Measurements from ENCODE around the gene UHRF1.
A peak's percentile ranks its signal among the peaks of the same experiment; 100 is the strongest.
"Not testable (repeated sequence)": the region's sequence is repeated elsewhere in the genome, so short reads cannot be mapped to it uniquely, and the experiment has no call there.

UHRF1 gene

DNA sequence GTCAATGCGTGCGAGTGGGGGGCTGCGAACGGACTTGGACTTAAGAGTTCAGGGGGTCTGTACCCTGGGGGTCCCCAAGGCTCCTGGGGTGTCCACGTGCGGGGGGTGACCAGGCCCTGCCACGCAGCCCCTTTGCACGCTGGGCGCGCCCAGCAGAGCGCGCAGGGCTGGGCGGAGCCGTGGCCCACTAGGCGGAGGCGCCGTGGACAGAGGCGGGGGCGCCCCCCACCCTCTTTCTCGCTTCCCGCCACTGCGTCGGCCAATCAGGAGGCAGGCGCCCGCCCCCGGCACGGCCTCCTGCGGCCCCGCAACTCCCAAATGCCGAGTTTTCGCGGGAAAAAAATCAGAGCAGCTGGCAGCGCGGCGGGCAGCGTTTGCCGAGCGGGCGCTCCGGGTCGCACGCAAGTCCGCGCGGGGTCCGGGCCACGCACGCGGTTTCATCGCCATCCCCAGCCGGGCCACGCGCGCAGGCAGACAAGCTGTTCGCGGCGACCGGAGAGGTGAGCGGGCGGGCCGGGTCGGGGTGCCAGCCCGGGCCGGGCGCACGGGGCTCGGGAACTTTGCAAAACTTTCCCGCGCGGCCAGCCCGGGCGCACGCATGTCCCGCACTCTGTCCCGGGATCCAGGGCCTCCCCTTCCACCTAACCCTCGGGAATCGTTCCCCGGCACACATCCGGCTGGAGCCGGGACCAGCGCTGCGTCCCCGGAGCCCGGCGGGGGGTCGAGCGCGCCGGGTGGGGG is at the start of gene UHRF1:
UHRF1 (plus strand) TSS at position 346 of the 741 bp plus-strand sequence. CDS start 1,385 bp downstream, outside the sequence.
- DNase-seq (ENCODE audit: low read depth): no peak

DNA sequence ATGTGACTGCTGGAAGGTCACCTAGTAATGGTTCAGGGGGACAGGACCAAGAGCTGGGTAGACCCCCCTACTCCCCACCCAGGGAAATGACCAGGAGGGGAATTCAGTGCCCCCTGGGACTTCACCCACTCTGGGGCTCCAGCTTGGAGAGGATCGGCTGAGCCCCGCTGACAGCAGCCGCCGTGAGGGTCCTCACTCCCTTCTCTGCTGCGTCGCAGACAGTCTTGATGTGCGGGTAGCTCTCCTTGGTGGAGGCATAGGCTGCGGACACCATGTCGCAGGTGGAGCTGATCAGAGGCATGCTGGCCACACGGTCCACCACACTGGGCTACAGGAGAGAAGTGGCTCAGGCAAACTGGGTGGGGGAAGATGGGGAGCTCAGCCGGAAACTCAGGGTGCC is 49.6 kb upstream of the UHRF1 start:
- no peak for DNase-seq (ENCODE audit: low read depth)

DNA sequence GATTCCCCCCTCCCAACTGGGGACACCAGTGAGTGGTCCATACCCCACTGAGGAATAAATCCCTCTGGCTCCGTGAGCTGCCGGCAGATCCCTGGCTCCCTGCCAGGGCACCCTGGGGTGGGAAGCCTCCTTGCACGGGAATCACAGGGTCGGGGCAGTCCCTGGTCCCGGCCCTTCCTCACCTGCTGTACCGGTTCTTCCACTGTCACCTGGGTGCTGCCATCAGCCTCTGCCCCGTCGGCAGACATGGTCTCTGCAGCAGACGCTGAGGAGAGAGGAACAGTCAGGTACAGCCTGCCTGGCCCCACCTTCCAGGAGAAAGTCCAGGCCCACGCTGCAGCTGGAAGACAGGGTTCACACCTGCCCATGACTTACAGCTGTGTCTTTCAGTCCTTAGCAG is 48.2 kb upstream of the UHRF1 start:
- no peak for DNase-seq (ENCODE audit: low read depth)

DNA sequence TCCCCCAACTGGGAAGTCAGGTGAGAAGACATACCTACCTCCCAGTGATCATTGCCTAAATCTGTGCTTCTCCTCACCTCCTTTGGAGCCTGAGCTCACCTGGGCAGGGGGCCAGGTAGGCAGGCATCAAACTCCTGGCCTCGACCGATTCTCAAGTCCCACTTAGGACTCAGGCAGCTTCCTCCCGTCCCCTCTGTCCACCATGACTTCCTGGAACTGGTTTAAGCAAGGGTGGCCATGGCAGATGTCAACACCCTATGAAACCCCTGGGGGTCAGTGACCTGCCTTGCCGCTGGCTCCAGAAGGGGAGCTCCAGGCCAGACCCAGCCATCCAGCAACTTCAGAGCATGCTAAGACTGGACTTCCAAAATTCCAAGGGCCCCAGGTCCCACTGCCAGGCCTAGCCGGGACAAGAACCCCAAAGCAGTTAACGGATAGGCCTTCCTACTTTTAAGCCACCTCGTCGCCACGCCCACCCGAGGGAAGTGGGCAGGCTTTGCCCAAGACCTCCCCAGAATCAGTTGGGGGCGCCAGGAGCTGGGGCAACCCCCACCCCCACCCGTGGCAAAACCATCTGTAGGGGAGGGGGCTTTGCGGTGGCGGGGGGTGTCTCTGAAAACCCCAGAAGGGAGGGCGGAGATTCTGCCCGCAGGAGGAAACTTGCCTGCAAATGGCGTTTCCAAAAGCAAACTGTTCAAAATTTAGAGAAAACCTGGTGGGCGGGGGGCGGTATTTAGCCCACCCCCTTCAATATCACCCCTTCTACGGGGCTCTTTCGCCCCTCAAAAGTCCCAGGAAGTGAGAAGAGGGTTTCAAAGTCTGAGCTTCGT is 42.5 kb upstream of the UHRF1 start:
- peak; percentile 13 for DNase-seq (ENCODE audit: low read depth)

DNA sequence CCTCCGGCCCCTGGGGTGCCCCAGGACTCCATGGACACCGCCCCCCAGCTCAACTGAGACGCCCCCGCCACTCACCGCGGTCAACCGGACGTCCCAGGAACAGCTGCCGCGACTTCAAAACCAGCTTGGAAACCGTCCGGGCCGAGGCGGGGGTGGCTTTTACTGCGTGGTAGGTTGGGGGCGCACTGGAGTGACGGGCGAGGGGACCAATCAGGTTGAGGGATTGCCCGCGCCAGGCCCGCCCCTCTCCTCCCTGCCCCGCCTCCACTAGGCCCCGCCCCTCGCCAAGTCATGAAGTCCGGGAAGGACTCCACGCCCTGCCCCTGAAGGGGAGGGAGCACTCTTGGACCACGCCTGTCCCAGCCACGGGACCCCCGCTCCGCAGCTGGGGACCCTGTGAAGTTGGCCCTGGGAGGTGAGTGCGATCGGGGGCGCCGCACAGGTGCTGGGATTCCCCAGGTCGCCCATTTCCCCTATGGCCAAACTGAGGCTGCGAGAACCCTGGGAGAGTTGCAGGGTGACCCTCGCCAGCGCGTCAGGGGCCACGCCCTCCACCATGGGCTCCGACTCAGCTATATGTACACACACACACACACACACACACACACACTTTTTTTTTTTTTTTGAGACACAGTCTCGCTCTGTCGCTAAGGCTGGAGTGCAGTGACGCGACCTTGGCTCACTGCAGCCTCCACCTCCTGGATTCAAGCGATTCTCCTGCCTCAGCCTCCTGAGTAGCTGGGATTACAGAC is 41.6 kb upstream of the UHRF1 start, which contains the start of gene PLIN3:
PLIN3 (minus strand) TSS at position 134 of the 752 bp plus-strand sequence. CDS start 6,273 bp downstream, outside the sequence.
- peak; percentile 78 for DNase-seq (ENCODE audit: low read depth)

DNA sequence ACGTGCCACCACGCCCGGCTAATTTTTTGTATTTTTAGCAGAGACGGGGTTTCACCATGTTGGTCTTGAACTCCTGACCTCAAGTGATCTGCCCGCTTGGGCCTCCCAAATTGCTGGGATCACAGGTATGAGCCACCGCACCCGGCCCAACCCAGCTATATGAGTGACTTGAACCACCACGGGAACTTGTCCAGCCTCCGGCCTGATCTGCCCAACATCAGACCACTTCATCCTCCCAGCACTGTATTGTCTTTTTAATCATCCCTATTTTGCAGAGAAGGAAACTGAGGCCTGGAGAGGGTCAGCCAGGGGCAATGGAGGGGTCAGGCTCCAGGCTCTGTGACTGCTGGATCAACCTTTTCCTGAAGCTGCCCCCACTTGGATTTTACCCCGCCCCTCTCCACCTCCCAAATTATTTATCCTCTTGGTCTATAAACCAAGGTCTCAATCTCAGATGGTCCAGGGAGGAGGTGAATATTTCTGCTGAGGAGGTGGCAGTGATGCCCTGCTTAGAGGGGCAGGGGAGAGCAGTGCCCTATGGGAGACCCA is 40.9 kb upstream of the UHRF1 start:
- no peak for DNase-seq (ENCODE audit: low read depth)

DNA sequence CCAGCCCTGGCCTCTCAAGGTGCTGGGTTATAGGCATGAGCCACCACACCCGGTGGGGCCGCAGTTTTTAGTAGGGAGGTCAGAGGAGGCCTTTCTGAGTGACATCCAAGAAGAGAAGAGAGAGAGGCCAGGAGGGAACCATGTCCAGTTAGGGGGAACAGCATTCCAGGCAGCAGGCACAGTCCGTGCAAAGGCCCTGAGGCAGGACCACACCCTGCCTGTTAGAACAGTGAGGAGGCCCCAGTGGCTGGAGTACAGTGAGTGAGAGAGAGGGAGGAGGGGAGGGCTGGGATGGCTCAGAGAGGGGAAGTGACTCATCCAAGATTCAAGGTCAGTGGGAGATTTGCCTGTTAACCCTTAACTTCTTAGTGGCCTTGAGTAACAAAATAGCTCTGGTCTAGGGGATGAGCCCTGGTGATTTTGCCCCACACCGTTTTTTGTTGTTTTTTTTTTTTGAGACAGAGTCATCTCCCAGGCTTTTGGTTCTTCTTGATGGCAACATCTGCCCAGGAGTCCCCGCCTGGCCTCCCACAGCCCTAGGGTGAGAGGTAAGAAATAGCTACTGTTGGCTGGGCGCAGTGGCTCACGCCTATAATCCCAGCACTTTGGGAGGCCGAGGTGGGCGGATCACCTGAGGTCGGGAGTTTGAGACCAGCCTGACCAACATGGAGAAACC is 39.1 kb upstream of the UHRF1 start:
- no peak for DNase-seq (ENCODE audit: low read depth)

DNA sequence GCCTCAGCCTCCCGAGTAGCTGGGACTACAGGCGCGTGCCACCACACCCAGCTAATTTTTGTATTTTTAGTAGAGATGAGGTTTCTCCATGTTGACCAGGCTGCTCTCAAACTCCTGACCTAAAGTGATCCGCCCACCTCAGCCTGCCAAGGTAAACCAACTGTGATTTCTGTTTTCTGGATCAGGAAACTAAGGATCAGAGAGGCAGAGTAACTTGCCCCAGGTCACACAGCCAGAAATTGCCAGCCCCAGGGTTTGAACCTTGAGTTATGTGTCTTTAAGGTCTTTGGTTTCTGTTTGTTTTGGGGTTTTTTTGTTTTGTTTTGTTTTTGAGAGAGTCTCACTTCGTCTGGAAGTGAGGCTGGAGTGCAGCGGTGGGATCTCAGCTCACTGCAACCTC is 37.6 kb upstream of the UHRF1 start:
- no peak for DNase-seq (ENCODE audit: low read depth)

DNA sequence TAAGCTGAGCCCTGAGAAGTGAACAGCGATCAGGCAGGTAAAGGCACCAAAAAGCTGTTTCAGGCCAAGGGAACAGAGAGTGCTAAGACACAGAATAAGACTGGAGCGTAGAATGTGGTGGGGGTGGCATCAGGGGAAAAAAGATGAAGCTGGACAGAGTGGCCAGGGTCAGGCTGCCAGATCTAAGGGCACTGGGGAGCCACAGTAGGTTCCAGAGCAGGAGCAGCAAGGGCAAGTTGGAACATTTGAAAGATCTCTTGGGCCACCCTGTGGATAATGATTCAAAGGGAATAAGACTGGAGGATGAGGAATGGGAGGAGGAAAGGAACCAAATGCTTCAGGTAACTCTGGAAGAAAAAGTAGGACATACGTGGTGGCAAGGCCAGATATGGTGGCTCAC is 35.4 kb upstream of the UHRF1 start:
- no peak for DNase-seq (ENCODE audit: low read depth)

DNA sequence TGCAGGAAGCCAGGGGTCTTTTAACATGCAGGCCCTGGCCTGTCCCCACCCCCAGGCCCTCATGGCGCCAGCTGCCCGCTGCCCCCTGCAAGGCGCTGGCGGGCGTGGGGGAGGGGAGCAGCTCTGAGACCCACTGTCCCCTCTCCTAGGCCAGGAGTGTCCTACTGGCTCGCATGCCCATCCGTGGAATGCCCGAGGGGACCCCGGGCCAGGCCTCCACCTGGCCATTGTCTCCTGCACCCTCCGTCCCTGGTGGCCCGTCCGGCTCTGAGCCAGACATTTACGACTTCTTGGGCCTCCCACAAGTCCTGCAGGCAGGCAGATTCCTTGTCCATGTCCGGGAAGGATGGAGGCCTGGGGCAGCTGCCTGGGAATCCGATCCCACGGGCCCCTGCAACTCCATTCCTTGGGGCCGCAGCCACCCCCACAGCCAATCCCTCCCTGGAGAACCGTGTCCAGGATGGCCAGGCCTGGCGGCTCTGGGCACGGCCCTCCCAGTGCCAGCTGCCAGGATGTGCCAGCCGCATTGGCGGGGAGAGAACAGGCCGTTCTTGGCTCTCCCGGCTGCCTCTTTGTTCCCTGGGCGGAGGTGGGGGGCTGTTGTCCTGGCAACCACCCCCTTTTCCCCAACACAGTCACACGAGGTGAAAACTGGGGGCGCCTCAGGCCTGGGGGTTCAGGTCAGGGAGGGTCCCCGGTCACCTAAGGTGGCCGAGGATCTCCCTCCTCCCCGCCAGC is 31.4 kb upstream of the UHRF1 start:
- DNase-seq (ENCODE audit: low read depth): no peak

DNA sequence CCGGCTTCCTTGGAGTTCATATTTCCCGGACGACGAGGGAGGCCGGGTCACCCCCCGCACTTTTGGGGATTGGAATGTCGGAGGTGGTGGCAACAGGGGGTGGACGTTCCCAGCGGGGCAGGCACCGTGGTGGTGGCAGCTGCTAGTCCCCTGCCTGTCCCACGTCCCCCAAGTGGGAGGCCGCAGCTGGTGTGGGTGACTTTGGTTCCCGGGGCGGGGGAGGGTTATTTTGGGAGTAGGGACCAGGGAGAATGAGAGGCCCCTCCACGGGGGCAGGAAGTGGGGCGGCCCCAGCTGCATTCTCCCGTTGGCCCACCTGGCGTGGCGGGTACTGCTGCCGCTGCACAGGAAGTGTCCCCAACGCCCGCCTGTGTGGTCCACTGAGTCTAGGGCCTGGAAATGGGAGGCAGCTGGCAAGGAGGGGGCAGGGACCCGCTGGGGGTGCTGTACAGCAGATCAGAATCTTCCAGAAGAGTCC is 30.8 kb upstream of the UHRF1 start:
- DNase-seq (ENCODE audit: low read depth): no peak

DNA sequence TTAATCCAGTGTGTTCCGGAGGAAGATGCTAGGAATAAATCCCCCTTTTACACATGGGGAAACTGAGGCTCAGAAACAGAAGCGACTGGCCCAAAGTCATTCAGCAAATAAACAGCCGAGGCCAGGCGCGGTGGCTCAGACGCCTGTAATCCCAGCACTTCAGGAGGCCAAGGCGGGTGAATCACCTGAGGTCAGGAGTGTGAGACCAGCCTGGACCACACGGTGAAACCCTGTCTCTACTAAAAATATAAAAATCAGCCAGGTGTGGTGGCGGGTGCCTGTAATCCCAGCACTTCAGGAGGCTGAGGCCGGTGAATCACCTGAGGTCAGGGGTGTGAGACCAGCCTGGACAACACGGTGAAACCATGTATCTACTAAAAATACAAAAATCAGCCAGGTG is 30.3 kb upstream of the UHRF1 start:
- DNase-seq (ENCODE audit: low read depth): no peak

DNA sequence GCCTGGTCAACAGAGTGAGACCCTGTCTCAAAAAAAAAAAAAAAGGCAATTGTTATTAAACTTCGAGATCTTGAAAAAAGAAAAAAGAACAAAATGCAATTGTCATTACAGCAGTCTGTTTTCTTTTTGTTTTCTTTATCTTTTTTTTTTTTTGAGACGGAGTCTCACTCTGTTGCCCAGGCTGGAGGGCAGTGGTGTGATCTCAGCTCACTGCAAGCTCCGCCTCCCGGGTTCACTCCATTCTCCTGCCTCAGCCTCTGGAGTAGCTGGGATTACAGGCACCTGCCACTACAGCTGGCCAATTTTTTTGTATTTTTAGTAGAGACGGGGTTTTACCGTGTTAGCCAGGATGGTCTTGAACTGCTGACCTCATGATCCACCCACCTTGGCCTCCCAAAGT is 26.4 kb upstream of the UHRF1 start:
- DNase-seq (ENCODE audit: low read depth): not testable (repeated sequence)

DNA sequence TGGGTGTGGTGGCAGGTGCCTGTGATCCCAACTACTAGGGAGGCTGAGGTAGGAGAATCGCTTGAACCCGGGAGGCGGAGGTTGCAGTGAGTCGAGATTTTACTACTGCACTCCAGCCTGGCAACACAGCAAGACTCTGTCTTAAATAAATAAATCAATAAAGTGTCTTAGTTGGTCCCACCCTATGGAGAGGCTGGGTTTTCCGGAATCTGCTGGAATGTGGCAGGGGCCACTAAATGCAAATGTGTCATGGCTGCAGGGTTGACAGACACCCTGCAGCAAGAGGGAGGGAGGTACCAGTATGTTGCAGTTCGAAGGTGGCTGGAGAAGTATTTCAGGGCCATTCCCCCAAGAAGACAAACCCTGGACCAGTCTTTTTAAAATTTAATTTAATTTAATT is 24.3 kb upstream of the UHRF1 start:
- DNase-seq (ENCODE audit: low read depth): not testable (repeated sequence)

DNA sequence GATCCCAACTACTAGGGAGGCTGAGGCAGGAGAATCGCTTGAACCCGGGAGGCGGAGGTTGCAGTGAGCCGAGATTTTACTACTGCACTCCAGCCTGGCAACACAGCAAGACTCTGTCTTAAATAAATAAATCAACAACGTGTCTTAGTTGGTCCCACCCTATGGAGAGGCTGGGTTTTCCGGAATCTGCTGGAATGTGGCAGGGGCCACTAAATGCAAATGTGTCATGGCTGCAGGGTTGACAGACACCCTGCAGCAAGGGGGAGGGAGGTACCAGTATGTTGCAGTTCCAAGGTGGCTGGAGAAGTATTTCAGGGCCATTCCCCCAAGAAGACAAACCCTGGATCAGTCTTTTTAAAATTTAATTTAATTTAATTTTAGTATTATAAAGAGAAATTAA is 21.5 kb upstream of the UHRF1 start:
- not testable (repeated sequence) for DNase-seq (ENCODE audit: low read depth)

DNA sequence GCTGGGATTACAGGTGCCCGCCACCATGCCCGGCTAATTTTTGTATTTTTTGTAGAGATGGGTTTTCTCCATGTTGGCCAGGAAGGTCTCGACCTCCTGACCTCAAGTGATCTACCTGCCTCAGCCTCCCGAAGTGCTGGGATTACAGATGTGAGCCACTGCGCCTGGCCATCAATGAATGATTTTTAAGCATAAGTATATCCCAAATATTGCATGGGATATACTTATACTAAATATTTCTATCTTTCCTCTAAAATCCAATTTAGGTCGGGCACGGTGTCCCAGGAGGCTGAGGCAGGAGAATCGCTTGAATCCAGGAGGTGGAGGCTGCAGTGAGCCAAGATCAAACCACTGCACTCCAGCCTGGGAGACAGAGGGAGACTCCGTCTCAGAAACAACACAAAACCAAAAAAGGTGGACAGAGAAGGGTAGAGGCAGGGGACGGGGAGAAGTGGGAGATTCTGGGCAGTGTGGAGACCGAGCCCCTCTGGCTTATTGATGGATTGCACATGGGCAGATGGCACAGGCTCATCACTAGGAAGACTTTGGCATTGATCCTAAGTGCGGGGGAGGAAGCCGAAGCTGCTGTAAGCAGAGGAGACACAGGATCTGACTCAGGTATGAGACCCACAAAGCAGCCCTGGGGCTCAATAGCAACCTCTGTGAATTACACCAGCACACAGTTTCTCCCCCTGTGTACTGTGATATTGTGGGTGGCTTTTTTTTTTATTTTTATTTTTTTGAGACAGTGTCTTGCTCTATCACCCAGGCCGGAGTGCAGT is 20.1 kb upstream of the UHRF1 start:
- DNase-seq (ENCODE audit: low read depth): no peak

DNA sequence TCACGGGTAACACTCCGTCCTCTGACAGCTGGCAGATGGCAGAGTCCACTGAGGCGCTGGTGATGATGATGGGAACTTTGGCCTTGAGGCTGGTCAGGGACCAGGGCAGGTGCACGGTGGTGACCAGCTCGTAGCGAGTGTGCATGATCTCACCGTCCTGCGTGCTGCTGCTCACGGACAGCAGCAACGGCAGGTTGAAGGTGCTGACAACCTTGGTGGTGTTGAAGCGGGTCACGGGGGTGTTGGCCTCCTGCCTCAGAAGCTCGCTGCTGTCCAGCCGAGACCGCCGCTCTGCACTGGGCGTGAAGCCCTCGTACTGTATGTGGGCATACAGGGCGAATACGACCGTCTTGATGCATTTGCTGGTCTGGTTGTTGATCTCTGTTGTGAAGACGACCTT is 18.2 kb upstream of the UHRF1 start:
- DNase-seq (ENCODE audit: low read depth): no peak

DNA sequence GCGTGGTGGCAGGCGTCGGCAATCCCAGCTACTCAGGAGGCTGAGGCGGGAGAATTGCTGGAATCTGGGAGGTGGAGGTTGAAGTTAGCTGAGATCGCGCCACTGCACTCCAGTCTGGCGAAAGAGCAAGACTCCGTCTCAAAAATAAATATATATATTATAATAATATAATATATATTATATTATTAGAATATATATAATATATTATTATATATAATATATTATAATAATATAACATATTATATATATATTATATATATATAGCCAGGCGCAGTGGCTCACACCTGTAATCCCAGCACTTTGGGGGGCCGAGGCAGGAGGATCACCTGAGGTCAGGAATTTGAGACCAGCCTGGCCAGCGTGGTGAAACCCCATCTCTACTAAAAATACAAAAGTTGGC is 16.3 kb upstream of the UHRF1 start:
- DNase-seq (ENCODE audit: low read depth): not testable (repeated sequence)

DNA sequence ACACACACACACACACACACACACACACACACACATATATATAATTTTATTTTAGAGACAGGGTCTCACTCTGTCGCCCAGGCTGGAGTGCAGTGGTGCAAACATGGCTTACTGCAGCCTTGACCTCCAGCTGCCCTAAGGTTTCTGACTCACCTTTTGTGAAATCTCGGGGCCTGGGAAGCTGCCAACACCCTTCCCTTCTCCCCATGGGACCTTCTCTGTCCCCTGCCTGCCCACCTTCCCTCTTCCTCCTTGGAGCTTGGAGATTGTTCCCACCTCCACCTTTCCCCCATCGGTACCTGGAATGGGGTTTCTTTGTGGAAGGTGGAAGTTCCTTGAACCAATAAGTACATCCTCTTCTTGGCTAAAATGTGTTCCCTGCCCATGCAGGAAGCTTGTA is 12.9 kb upstream of the UHRF1 start:
- no peak for DNase-seq (ENCODE audit: low read depth)

DNA sequence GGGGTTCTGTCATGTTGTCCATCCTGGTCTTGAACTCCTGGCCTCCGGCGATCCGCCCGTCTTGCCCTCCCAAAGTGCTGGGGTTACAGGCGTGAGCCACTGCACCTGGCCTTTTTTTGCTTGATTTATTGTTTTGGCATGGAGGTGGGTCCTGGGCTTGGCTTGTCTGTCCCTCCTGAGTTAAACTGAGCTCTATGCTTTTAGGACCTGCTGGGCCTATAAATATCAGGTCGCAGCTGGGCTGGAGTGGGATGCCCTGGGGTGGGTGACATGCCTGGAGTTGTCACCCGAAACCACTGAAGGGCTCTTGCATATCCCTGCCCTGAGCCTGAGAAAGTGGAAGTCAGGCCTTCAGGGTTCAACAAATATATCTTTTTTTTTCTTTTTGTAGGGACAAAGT is 12.2 kb upstream of the UHRF1 start:
- DNase-seq (ENCODE audit: low read depth): no peak
